NCI-H510A treated with DMSO at 0.1 percent for 48 hours (cell line): ENCODE measurements around the gene CERS5.
"Not testable (repeated sequence)": the region's sequence is repeated elsewhere in the genome, so short reads cannot be mapped to it uniquely, and the experiment has no call there.

ENCODE experiments used
- DNase-seq: peaks from one replicate; lab custom pipeline; 2025; lab: John Stamatoyannopoulos, UW

CERS5 gene

GRCh38 chr12:50102646-50103309 is 64.4 kb downstream of the CERS5 start:
- no peak for DNase-seq

GRCh38 chr12:50102131-50102531 is 65.0 kb downstream of the CERS5 start:
- no peak for DNase-seq

GRCh38 chr12:50101663-50102062 is 65.5 kb downstream of the CERS5 start:
- DNase-seq = peak; percentile 20

- no peak for DNase-seq
Measured at GRCh38 chr12:50100561-50100960, 66.6 kb downstream of the CERS5 start.

GRCh38 chr12:50099302-50100008 is 67.7 kb downstream of the CERS5 start:
- DNase-seq = no peak

- DNase-seq = no peak
Measured at GRCh38 chr12:50097952-50098351, 69.2 kb downstream of the CERS5 start.

GRCh38 chr12:50090391-50090790 is 76.8 kb downstream of the CERS5 start:
- DNase-seq = no peak

GRCh38 chr12:50089730-50090129 is 77.4 kb downstream of the CERS5 start:
- DNase-seq = no peak

GRCh38 chr12:50088577-50089335 is 78.4 kb downstream of the CERS5 start:
- peak; percentile 73 for DNase-seq

- DNase-seq = no peak
Measured at GRCh38 chr12:50087995-50088394, 79.2 kb downstream of the CERS5 start.

- DNase-seq = no peak
Measured at GRCh38 chr12:50087151-50087550, 80.0 kb downstream of the CERS5 start.

GRCh38 chr12:50086148-50086547 is 81.0 kb downstream of the CERS5 start:
- DNase-seq = no peak

- peak; percentile 31 for DNase-seq
Measured at GRCh38 chr12:50085615-50086072, 81.5 kb downstream of the CERS5 start.

- DNase-seq = peak; percentile 92
Measured at GRCh38 chr12:50084775-50085614, 82.2 kb downstream of the CERS5 start, which contains the start of gene SMARCD1. TSS of gene SMARCD1 (plus strand) at chr12:50085342. CDS start at chr12:50085370, 28 bp downstream.

- not testable (repeated sequence) for DNase-seq
Measured at GRCh38 chr12:50084409-50084774, 82.8 kb downstream of the CERS5 start.

- no peak for DNase-seq
Measured at GRCh38 chr12:50083301-50083700, 83.9 kb downstream of the CERS5 start.

GRCh38 chr12:50082644-50083043 is 84.5 kb downstream of the CERS5 start:
- DNase-seq = no peak

- DNase-seq = no peak
Measured at GRCh38 chr12:50081096-50081808, 85.9 kb downstream of the CERS5 start.

GRCh38 chr12:50079771-50080170 is 87.4 kb downstream of the CERS5 start:
- no peak for DNase-seq
